ENCODE measurements around the gene CSNK2B. TPM values are rescaled to one million over a fixed set of nuclear protein-coding genes. Genes with fewer than 3 reads are reported as not detected.

Gene CSNK2B
- total and polyA plus RNA-seq, 2 donors = 169 TPM

- H3K36me3 ChIP-seq (ENCODE audit: control insufficient read depth in 2 of 2, insufficient read depth in 2 of 2, low read length in 1 of 2) = peaks cover 47 to 58% of the 10 kb centered on the region in 2 donors
Measured at GRCh38 chr6:31622684-31623091, 43.2 kb upstream of the CSNK2B start.

GRCh38 chr6:31624070-31624469 lies 41.8 kb upstream of the CSNK2B start:
- Histone ChIP-seq H3K27me3 (ENCODE audit: control insufficient read depth in 2 of 2, insufficient read depth in 1 of 2, low read length in 1 of 2) (no peaks in the 10 kb centered on the region), H3K36me3 (ENCODE audit: control insufficient read depth in 2 of 2, insufficient read depth in 2 of 2, low read length in 1 of 2) (peaks cover 61 to 72% of the 10 kb centered on the region in 2 donors), H3K27ac (ENCODE audit: low read depth in 1 of 2, low read length in 1 of 2) (no peak overlapping the region), H3K4me3 (ENCODE audit: low read length in 2 of 2) (no peak overlapping the region), H3K4me1 (ENCODE audit: control insufficient read depth in 2 of 2, insufficient read depth in 2 of 2, low read length in 2 of 2) (peaks cover 10 to 23% of the 10 kb centered on the region in 2 donors), H3K9me3 (ENCODE audit: control insufficient read depth in 2 of 2, insufficient read depth in 1 of 2, low read length in 1 of 2) (peaks cover 0 to 10% of the 10 kb centered on the region in 2 donors)
- DNase-seq (ENCODE audit: low read depth in 6 of 9, low spot score in 9 of 9) = no peak
- 96% methylated on average over 10 of the region's 10 CpGs for WGBS

More at GRCh38 chr6:31622684-31623091, 43.2 kb upstream of the CSNK2B start:
- Histone ChIP-seq H3K27me3 (ENCODE audit: control insufficient read depth in 2 of 2, insufficient read depth in 1 of 2, low read length in 1 of 2) (no peaks in the 10 kb centered on the region), H3K9me3 (ENCODE audit: control insufficient read depth in 2 of 2, insufficient read depth in 1 of 2, low read length in 1 of 2) (peaks cover 0 to 10% of the 10 kb centered on the region in 2 donors), H3K27ac (ENCODE audit: low read depth in 1 of 2, low read length in 1 of 2) (no peak overlapping the region), H3K4me3 (ENCODE audit: low read length in 2 of 2) (no peak overlapping the region), H3K4me1 (ENCODE audit: control insufficient read depth in 2 of 2, insufficient read depth in 2 of 2, low read length in 2 of 2) (peaks cover 10 to 28% of the 10 kb centered on the region in 2 donors)
- no peak for DNase-seq (ENCODE audit: low read depth in 6 of 9, low spot score in 9 of 9)
- 90% methylated on average over 10 of the region's 10 CpGs for WGBS

GRCh38 chr6:31626952-31627351 lies 38.9 kb upstream of the CSNK2B start:
- 98% methylated on average over 10 of the region's 10 CpGs for WGBS
- no peak for DNase-seq (ENCODE audit: low read depth in 6 of 9, low spot score in 9 of 9)
- H3K36me3 ChIP-seq (ENCODE audit: control insufficient read depth in 2 of 2, insufficient read depth in 2 of 2, low read length in 1 of 2) = peaks cover 90 to 99% of the 10 kb centered on the region in 2 donors
- no peak overlapping the region for H3K4me3 ChIP-seq (ENCODE audit: low read length in 2 of 2)
- no peaks in the 10 kb centered on the region for H3K27me3 ChIP-seq (ENCODE audit: control insufficient read depth in 2 of 2, insufficient read depth in 1 of 2, low read length in 1 of 2)
- peaks cover 0 to 3% of the 10 kb centered on the region in 2 donors for H3K9me3 ChIP-seq (ENCODE audit: control insufficient read depth in 2 of 2, insufficient read depth in 1 of 2, low read length in 1 of 2)
- H3K27ac ChIP-seq (ENCODE audit: low read depth in 1 of 2, low read length in 1 of 2) = no peak overlapping the region
- peaks cover 2 to 14% of the 10 kb centered on the region in 2 donors for H3K4me1 ChIP-seq (ENCODE audit: control insufficient read depth in 2 of 2, insufficient read depth in 2 of 2, low read length in 2 of 2)

- Histone ChIP-seq H3K27ac (ENCODE audit: low read depth in 1 of 2, low read length in 1 of 2) (no peak overlapping the region), H3K36me3 (ENCODE audit: control insufficient read depth in 2 of 2, insufficient read depth in 2 of 2, low read length in 1 of 2) (peaks cover 96 to 99% of the 10 kb centered on the region in 2 donors), H3K27me3 (ENCODE audit: control insufficient read depth in 2 of 2, insufficient read depth in 1 of 2, low read length in 1 of 2) (no peaks in the 10 kb centered on the region), H3K4me1 (ENCODE audit: control insufficient read depth in 2 of 2, insufficient read depth in 2 of 2, low read length in 2 of 2) (peaks cover 0 to 5% of the 10 kb centered on the region in 2 donors), H3K4me3 (ENCODE audit: low read length in 2 of 2) (no peak overlapping the region), H3K9me3 (ENCODE audit: control insufficient read depth in 2 of 2, insufficient read depth in 1 of 2, low read length in 1 of 2) (peaks cover 0 to 3% of the 10 kb centered on the region in 2 donors)
- 98% methylated on average over 19 of the region's 19 CpGs for WGBS
- DNase-seq (ENCODE audit: low read depth in 6 of 9, low spot score in 9 of 9) = no peak
Measured at GRCh38 chr6:31627690-31628287, 38.1 kb upstream of the CSNK2B start.

GRCh38 chr6:31629014-31629413 lies 36.9 kb upstream of the CSNK2B start:
- 98% methylated on average over 7 of the region's 7 CpGs for WGBS
- no peak for DNase-seq (ENCODE audit: low read depth in 6 of 9, low spot score in 9 of 9)
- Histone ChIP-seq H3K4me1 (ENCODE audit: control insufficient read depth in 2 of 2, insufficient read depth in 2 of 2, low read length in 2 of 2) (peaks cover 0 to 3% of the 10 kb centered on the region in 2 donors), H3K9me3 (ENCODE audit: control insufficient read depth in 2 of 2, insufficient read depth in 1 of 2, low read length in 1 of 2) (peaks cover 0 to 3% of the 10 kb centered on the region in 2 donors), H3K27me3 (ENCODE audit: control insufficient read depth in 2 of 2, insufficient read depth in 1 of 2, low read length in 1 of 2) (no peaks in the 10 kb centered on the region), H3K36me3 (ENCODE audit: control insufficient read depth in 2 of 2, insufficient read depth in 2 of 2, low read length in 1 of 2) (peaks cover 99 to 100% of the 10 kb centered on the region in 2 donors), H3K4me3 (ENCODE audit: low read length in 2 of 2) (no peak overlapping the region), H3K27ac (ENCODE audit: low read depth in 1 of 2, low read length in 1 of 2) (no peak overlapping the region)

- H3K4me3 ChIP-seq (ENCODE audit: low read length in 2 of 2) = no peak overlapping the region
- no peaks in the 10 kb centered on the region for H3K27me3 ChIP-seq (ENCODE audit: control insufficient read depth in 2 of 2, insufficient read depth in 1 of 2, low read length in 1 of 2)
- no peaks in the 10 kb centered on the region for H3K9me3 ChIP-seq (ENCODE audit: control insufficient read depth in 2 of 2, insufficient read depth in 1 of 2, low read length in 1 of 2)
- no peak for DNase-seq (ENCODE audit: low read depth in 6 of 9, low spot score in 9 of 9)
- H3K4me1 ChIP-seq (ENCODE audit: control insufficient read depth in 2 of 2, insufficient read depth in 2 of 2, low read length in 2 of 2) = no peaks in the 10 kb centered on the region
- WGBS = 98% methylated on average over 25 of the region's 25 CpGs
- H3K27ac ChIP-seq (ENCODE audit: low read depth in 1 of 2, low read length in 1 of 2) = no peak overlapping the region
- peaks cover 100% of the 10 kb centered on the region in 2 donors for H3K36me3 ChIP-seq (ENCODE audit: control insufficient read depth in 2 of 2, insufficient read depth in 2 of 2, low read length in 1 of 2)
Measured at GRCh38 chr6:31630177-31630934, 35.5 kb upstream of the CSNK2B start.

GRCh38 chr6:31631209-31631608 lies 34.7 kb upstream of the CSNK2B start:
- Histone ChIP-seq H3K27me3 (ENCODE audit: control insufficient read depth in 2 of 2, insufficient read depth in 1 of 2, low read length in 1 of 2) (no peaks in the 10 kb centered on the region), H3K36me3 (ENCODE audit: control insufficient read depth in 2 of 2, insufficient read depth in 2 of 2, low read length in 1 of 2) (peaks cover 100% of the 10 kb centered on the region in 2 donors), H3K27ac (ENCODE audit: low read depth in 1 of 2, low read length in 1 of 2) (no peak overlapping the region), H3K4me1 (ENCODE audit: control insufficient read depth in 2 of 2, insufficient read depth in 2 of 2, low read length in 2 of 2) (no peaks in the 10 kb centered on the region), H3K4me3 (ENCODE audit: low read length in 2 of 2) (no peak overlapping the region), H3K9me3 (ENCODE audit: control insufficient read depth in 2 of 2, insufficient read depth in 1 of 2, low read length in 1 of 2) (no peaks in the 10 kb centered on the region)
- WGBS = 96% methylated on average over 16 of the region's 16 CpGs
- DNase-seq (ENCODE audit: low read depth in 6 of 9, low spot score in 9 of 9) = no peak

- DNase-seq (ENCODE audit: low read depth in 6 of 9, low spot score in 9 of 9) = no peak
- H3K9me3 ChIP-seq (ENCODE audit: control insufficient read depth in 2 of 2, insufficient read depth in 1 of 2, low read length in 1 of 2) = no peaks in the 10 kb centered on the region
- H3K4me3 ChIP-seq (ENCODE audit: low read length in 2 of 2) = no peak overlapping the region
- no peak overlapping the region for H3K27ac ChIP-seq (ENCODE audit: low read depth in 1 of 2, low read length in 1 of 2)
- WGBS = 97% methylated on average over 32 of the region's 32 CpGs
- H3K4me1 ChIP-seq (ENCODE audit: control insufficient read depth in 2 of 2, insufficient read depth in 2 of 2, low read length in 2 of 2) = no peaks in the 10 kb centered on the region
- peaks cover 100% of the 10 kb centered on the region in 2 donors for H3K36me3 ChIP-seq (ENCODE audit: control insufficient read depth in 2 of 2, insufficient read depth in 2 of 2, low read length in 1 of 2)
- H3K27me3 ChIP-seq (ENCODE audit: control insufficient read depth in 2 of 2, insufficient read depth in 1 of 2, low read length in 1 of 2) = no peaks in the 10 kb centered on the region
Measured at GRCh38 chr6:31631681-31632278, 34.1 kb upstream of the CSNK2B start.

Measured in thymus (tissue), 11 donors.